Measurements from ENCODE around the gene ZFPM1. TPM values are rescaled to one million over a fixed set of nuclear protein-coding genes. Genes with fewer than 3 reads are reported as not detected.

ZFPM1 gene
- total RNA-seq, 2 experiments from 2014 or later = 2.1 to 14.2 TPM

DNA sequence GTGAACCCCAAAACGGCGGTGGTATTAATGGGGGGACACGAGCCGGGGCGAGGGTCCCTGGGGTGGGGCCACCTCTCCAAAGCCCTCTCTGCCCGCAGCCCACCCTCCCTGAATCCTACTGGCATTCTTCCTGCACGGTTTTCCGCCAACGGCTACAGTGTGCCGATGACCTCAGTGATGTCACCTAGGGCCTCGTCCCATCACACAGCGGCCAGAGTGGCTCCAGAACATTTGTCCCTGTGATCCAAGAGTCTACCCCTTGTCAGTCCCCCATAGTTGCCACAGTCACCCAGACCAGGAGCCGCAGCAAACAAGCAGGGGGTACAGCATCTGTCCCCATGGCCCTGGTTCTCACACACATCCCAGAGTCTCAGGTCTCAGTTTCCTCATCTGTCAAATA, 13.9 kb downstream of the ZFPM1 start:
- Histone ChIP-seq H4K20me1 (ENCODE audit: insufficient read depth, low read length) (no peaks in the 10 kb centered on the region; the same call in 1 of the 2 replicates), H3K9me2 (ENCODE audit: insufficient read depth, low read length) (no peaks in the 10 kb centered on the region), H3K4me2 (ENCODE audit: low read length) (no peak overlapping the region), H3K79me2 (ENCODE audit: insufficient read depth, low read depth, low read length) (no peaks in the 10 kb centered on the region), H3K27ac (ENCODE audit: low read depth, low read length, poor library complexity, severe bottlenecking) (no peak overlapping the region), H3K9me3 (ENCODE audit: low read length) (no peaks in the 10 kb centered on the region), H3K4me3 (ENCODE audit: low read depth, low read length, poor library complexity, severe bottlenecking) (no peak overlapping the region), H2AFZ (ENCODE audit: low read length) (no peak overlapping the region), H3K4me1 (ENCODE audit: insufficient read depth, low read length, poor library complexity, severe bottlenecking) (peaks cover 18% of the 10 kb centered on the region), H3K36me3 (ENCODE audit: insufficient read depth, low read length) (no peaks in the 10 kb centered on the region)
- intact Hi-C loops (cut with micrococcal nuclease; ENCODE audit: unreplicated experiment) = no loop called here
- no peak for DNase-seq (ENCODE audit: low spot score)
- no peak for TF ChIP-seq EZH2phosphoT487 (IDR thresholded peaks at IDR 0.05; ENCODE audit: borderline replicate concordance, low read depth, low read length)
- TF ChIP-seq, protein P1, sequence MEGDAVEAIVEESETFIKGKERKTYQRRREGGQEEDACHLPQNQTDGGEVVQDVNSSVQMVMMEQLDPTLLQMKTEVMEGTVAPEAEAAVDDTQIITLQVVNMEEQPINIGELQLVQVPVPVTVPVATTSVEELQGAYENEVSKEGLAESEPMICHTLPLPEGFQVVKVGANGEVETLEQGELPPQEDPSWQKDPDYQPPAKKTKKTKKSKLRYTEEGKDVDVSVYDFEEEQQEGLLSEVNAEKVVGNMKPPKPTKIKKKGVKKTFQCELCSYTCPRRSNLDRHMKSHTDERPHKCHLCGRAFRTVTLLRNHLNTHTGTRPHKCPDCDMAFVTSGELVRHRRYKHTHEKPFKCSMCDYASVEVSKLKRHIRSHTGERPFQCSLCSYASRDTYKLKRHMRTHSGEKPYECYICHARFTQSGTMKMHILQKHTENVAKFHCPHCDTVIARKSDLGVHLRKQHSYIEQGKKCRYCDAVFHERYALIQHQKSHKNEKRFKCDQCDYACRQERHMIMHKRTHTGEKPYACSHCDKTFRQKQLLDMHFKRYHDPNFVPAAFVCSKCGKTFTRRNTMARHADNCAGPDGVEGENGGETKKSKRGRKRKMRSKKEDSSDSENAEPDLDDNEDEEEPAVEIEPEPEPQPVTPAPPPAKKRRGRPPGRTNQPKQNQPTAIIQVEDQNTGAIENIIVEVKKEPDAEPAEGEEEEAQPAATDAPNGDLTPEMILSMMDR (conservative IDR thresholded peaks at IDR 0.05; ENCODE audit: low read length) = no peak
- no TSS peak for BruUV-seq (replicated peaks)
- POLR2A ChIA-PET = no interaction called here
- CTCF ChIA-PET (ENCODE audit: unreplicated experiment) = no interaction called here

GRCh38 chr16:88467541-88467944, 14.5 kb downstream of the ZFPM1 start:
- Histone ChIP-seq H3K27ac (ENCODE audit: low read depth, low read length, poor library complexity, severe bottlenecking) (no peak overlapping the region), H3K4me3 (ENCODE audit: low read depth, low read length, poor library complexity, severe bottlenecking) (no peak overlapping the region), H3K79me2 (ENCODE audit: insufficient read depth, low read depth, low read length) (no peaks in the 10 kb centered on the region), H3K4me1 (ENCODE audit: insufficient read depth, low read length, poor library complexity, severe bottlenecking) (peaks cover 18% of the 10 kb centered on the region), H3K9me3 (ENCODE audit: low read length) (no peaks in the 10 kb centered on the region), H3K4me2 (ENCODE audit: low read length) (no peak overlapping the region), H3K36me3 (ENCODE audit: insufficient read depth, low read length) (no peaks in the 10 kb centered on the region), H2AFZ (ENCODE audit: low read length) (no peak overlapping the region), H4K20me1 (ENCODE audit: insufficient read depth, low read length) (no peaks in the 10 kb centered on the region; the same call in 1 of the 2 replicates), H3K9me2 (ENCODE audit: insufficient read depth, low read length) (no peaks in the 10 kb centered on the region)
- no TSS peak for BruUV-seq (replicated peaks)
- CTCF ChIA-PET (ENCODE audit: unreplicated experiment) = interaction anchor here (0.6 kb wide), 1 partner anchor 9 kb away, joined by 3 read pairs; no protein-coding TSS in a partner anchor
- no peak for DNase-seq (ENCODE audit: low spot score)
- POLR2A ChIA-PET = interaction anchor here (0.6 kb wide), 1 partner anchor 650 kb away, joined by 4 read pairs; no protein-coding TSS in a partner anchor
- TF ChIP-seq, protein P1 (conservative IDR thresholded peaks at IDR 0.05; ENCODE audit: low read length) = no peak
- no peak for TF ChIP-seq EZH2phosphoT487 (IDR thresholded peaks at IDR 0.05; ENCODE audit: borderline replicate concordance, low read depth, low read length)
- intact Hi-C loops (cut with micrococcal nuclease; ENCODE audit: unreplicated experiment) = no loop called here

GRCh38 chr16:88468275-88469129, 15.4 kb downstream of the ZFPM1 start:
- DNase-seq (ENCODE audit: low spot score) = peak; percentile 41
- H3K4me1 ChIP-seq (ENCODE audit: insufficient read depth, low read length, poor library complexity, severe bottlenecking) = peaks cover 18% of the 10 kb centered on the region
- no peak overlapping the region for H2AFZ ChIP-seq (ENCODE audit: low read length)
- no TSS peak for BruUV-seq (replicated peaks)
- intact Hi-C loops (cut with micrococcal nuclease; ENCODE audit: unreplicated experiment) = no loop called here
- ChIA-PET POLR2A (no interaction called here), CTCF (ENCODE audit: unreplicated experiment) (no interaction called here)
- no peaks in the 10 kb centered on the region for H3K36me3 ChIP-seq (ENCODE audit: insufficient read depth, low read length)
- H3K4me3 ChIP-seq (ENCODE audit: low read depth, low read length, poor library complexity, severe bottlenecking) = no peak overlapping the region
- no peak overlapping the region for H3K4me2 ChIP-seq (ENCODE audit: low read length)
- H3K27ac ChIP-seq (ENCODE audit: low read depth, low read length, poor library complexity, severe bottlenecking) = no peak overlapping the region
- H3K9me3 ChIP-seq (ENCODE audit: low read length) = no peaks in the 10 kb centered on the region
- no peaks in the 10 kb centered on the region for H4K20me1 ChIP-seq (ENCODE audit: insufficient read depth, low read length)
- TF ChIP-seq, protein P1 (conservative IDR thresholded peaks at IDR 0.05; ENCODE audit: low read length) = no peak
- no peak for TF ChIP-seq EZH2phosphoT487 (IDR thresholded peaks at IDR 0.05; ENCODE audit: borderline replicate concordance, low read depth, low read length)
- no peaks in the 10 kb centered on the region for H3K79me2 ChIP-seq (ENCODE audit: insufficient read depth, low read depth, low read length)
- no peaks in the 10 kb centered on the region for H3K9me2 ChIP-seq (ENCODE audit: insufficient read depth, low read length)

Data from OCI-LY7 (cell line).